HepG2 (cell line): ENCODE measurements around the gene MPP3. TPM values are rescaled to one million over a fixed set of nuclear protein-coding genes. Genes with fewer than 3 reads are reported as not detected.
A peak's percentile ranks its signal among the peaks of the same experiment; 100 is the strongest.

Experiments used
- HNRNPK ChIP-seq: fragments of 200-400 bp; formaldehyde crosslinking; IDR thresholded peaks from 2 replicates; pipeline ENCODE4 v1.6.1; 2018; ENCODE audit warnings: low read length, low read depth, moderate library complexity, mild to moderate bottlenecking; ENCODE audit not compliant: poor library complexity, severe bottlenecking
- MAZ ChIP-seq, 2 experiments: sonication (generic) in 1 of 2; formaldehyde crosslinking in 1 of 2; IDR thresholded peaks; 2 replicates each; pipeline versions ENCODE4 v1.5.0 to v1.6.1; 2012 to 2020; ENCODE audit warnings: low read depth in 2 of 2, mild to moderate bottlenecking in 2 of 2, borderline replicate concordance in 1 of 2, improper control_type of control experiment in 1 of 2, low read length in 1 of 2, missing genetic modification reagents in 1 of 2, moderate library complexity in 1 of 2
- MYPOP ChIP-seq: sonication (generic); formaldehyde crosslinking; IDR thresholded peaks from 2 replicates; pipeline ENCODE4 v1.8.1; 2023; ENCODE audit warnings: mild to moderate bottlenecking, moderate library complexity, missing genetic modification reagents
- ZNF263 ChIP-seq: sonication (generic); formaldehyde crosslinking; IDR thresholded peaks from 2 replicates; pipeline ENCODE4 v1.4.0; 2020; ENCODE audit warnings: missing genetic modification reagents
- ZNF407 ChIP-seq: sonication (generic); formaldehyde crosslinking; IDR thresholded peaks from one replicate; pipeline ENCODE4 v1.5.1; 2020; ENCODE audit warnings: mild to moderate bottlenecking, missing genetic modification reagents; ENCODE audit errors: not compliant biosample characterization
- polyA plus RNA-seq, 8 experiments: library from polyadenylated mRNA; depleted of rRNA in 3 of 8; stranded (reverse) in 7 of 8; unstranded in 1 of 8; fragments of >200 nt; fragmentation: Illumina TruSeq in 4 of 8; extraction: Trizol in 4 of 8; gene quantifications; 2 replicates each; pipeline versions ENCODE4 v1.2.1 to v1.2.3, GENCODE V29; 2011 to 2016; ENCODE audit warnings: low read depth in 4 of 8, missing spikeins in 1 of 8, mixed read lengths in 1 of 8; ENCODE audit not compliant: insufficient read depth in 1 of 8
- total RNA-seq, 5 experiments: library from RNA; depleted of rRNA; stranded (reverse); fragments of >200 nt; fragmentation: Illumina TruSeq; extraction: Trizol; gene quantifications; 2 replicates each; pipeline ENCODE4 v1.2.3, GENCODE V29; 2016; ENCODE audit warnings: low read depth in 1 of 5
- TF ChIP-seq, protein P1 (sequence below): sonication (generic); formaldehyde crosslinking; IDR thresholded peaks from 2 replicates; pipeline ENCODE4 v1.4.0; 2020; ENCODE audit warnings: missing genetic modification reagents; ENCODE audit errors: not compliant biosample characterization
- TF ChIP-seq, protein P2 (sequence below): sonication (generic); formaldehyde crosslinking; IDR thresholded peaks from 2 replicates; pipeline ENCODE4 v1.4.0; 2020; ENCODE audit warnings: mild to moderate bottlenecking, missing genetic modification reagents
- TF ChIP-seq, protein P3 (sequence below): sonication (generic); formaldehyde crosslinking; IDR thresholded peaks from 2 replicates; pipeline ENCODE4 v1.5.1; 2020; ENCODE audit warnings: mild to moderate bottlenecking, missing genetic modification reagents, moderate library complexity

The MPP3 gene
- total and polyA plus RNA-seq, 2 of the 13 experiments (the other 11 are each of a cell fraction or from before 2014, with no cell fraction given): 0.91 to 1.8 TPM

DNA sequence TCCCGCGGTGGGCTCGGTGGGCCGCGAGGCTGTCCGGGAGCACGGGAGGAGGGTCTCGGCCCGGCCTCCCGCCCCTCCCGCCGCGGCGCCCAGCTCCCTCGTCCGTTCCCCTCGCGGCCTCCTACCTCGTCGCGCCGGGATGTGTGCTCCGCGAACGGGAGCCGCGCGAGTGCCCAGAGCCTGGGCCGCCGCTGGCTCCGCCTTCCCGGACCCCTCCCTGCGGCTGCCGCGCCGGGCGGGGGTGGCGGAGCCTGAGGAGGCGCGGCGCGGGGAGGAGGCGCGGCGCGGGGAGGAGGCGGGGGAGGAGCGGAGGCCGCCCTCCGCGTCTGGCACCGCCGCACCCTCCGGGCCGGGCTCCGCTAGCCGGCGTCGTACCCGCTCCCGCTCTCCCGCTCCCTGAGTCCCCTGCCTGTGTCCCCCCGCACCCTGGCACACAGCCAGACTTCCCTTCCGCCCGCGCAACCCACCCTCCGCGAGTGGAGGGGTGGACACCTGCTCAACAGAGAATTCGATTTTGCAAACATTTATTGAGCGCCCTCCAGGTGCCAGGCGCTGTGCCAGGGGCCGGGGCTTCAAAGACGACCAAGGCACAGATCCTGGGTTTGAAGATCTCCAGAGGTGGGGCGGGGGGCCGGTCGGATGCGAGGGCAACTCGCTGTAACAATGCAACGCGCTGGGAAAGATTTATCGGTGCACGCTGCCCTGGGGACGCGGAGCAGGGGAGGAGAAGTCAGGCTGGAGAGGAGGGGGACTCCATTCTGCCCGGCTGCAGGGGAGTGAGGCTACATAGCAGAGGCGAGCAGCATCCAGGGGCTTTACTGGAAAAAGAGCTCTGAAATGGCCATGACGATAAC is at the start of gene MPP3 (continued):
- TF ChIP-seq ZNF407 (CRISPR knock-in tag) (peak; percentile 9), ZNF263 (peak; percentile 87), MYPOP (CRISPR knock-in tag) (0 out of 2 replicates have a peak, but pooled peaks have one; percentile 46), MAZ (IDR thresholded peaks at IDR 0.05; ENCODE audit: borderline replicate concordance, low read depth, low read length) (no peak), MAZ (CRISPR knock-in tag; IDR thresholded peaks at IDR 0.05; ENCODE audit: low read depth) (peak; percentile 84), HNRNPK (peak; percentile 12)
- TF ChIP-seq, protein P1, sequence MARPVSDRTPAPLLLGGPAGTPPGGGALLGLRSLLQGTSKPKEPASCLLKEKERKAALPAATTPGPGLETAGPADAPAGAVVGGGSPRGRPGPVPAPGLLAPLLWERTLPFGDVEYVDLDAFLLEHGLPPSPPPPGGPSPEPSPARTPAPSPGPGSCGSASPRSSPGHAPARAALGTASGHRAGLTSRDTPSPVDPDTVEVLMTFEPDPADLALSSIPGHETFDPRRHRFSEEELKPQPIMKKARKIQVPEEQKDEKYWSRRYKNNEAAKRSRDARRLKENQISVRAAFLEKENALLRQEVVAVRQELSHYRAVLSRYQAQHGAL (CRISPR knock-in tag): no peak
- TF ChIP-seq, protein P2, sequence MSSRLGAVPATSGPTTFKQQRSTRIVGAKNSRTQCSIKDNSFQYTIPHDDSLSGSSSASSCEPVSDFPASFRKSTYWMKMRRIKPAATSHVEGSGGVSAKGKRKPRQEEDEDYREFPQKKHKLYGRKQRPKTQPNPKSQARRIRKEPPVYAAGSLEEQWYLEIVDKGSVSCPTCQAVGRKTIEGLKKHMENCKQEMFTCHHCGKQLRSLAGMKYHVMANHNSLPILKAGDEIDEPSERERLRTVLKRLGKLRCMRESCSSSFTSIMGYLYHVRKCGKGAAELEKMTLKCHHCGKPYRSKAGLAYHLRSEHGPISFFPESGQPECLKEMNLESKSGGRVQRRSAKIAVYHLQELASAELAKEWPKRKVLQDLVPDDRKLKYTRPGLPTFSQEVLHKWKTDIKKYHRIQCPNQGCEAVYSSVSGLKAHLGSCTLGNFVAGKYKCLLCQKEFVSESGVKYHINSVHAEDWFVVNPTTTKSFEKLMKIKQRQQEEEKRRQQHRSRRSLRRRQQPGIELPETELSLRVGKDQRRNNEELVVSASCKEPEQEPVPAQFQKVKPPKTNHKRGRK (CRISPR knock-in tag): no peak
- TF ChIP-seq, protein P3, sequence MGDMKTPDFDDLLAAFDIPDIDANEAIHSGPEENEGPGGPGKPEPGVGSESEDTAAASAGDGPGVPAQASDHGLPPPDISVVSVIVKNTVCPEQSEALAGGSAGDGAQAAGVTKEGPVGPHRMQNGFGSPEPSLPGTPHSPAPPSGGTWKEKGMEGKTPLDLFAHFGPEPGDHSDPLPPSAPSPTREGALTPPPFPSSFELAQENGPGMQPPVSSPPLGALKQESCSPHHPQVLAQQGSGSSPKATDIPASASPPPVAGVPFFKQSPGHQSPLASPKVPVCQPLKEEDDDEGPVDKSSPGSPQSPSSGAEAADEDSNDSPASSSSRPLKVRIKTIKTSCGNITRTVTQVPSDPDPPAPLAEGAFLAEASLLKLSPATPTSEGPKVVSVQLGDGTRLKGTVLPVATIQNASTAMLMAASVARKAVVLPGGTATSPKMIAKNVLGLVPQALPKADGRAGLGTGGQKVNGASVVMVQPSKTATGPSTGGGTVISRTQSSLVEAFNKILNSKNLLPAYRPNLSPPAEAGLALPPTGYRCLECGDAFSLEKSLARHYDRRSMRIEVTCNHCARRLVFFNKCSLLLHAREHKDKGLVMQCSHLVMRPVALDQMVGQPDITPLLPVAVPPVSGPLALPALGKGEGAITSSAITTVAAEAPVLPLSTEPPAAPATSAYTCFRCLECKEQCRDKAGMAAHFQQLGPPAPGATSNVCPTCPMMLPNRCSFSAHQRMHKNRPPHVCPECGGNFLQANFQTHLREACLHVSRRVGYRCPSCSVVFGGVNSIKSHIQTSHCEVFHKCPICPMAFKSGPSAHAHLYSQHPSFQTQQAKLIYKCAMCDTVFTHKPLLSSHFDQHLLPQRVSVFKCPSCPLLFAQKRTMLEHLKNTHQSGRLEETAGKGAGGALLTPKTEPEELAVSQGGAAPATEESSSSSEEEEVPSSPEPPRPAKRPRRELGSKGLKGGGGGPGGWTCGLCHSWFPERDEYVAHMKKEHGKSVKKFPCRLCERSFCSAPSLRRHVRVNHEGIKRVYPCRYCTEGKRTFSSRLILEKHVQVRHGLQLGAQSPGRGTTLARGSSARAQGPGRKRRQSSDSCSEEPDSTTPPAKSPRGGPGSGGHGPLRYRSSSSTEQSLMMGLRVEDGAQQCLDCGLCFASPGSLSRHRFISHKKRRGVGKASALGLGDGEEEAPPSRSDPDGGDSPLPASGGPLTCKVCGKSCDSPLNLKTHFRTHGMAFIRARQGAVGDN (CRISPR knock-in tag): peak; percentile 50; the same call in 1 of the 2 replicates
